Erythroblast (primary cell): Measurements from ENCODE around the gene NRG3.

Experiments
- GATA1 ChIP-seq: IDR thresholded peaks from 2 replicates; pipeline ENCODE4 v1.6.1; 2011; ENCODE audit warnings: low read depth, mild to moderate bottlenecking, control low read depth, low read length, moderate library complexity
- POLR2A ChIP-seq: IDR thresholded peaks from 2 replicates; pipeline ENCODE4 v1.6.1; 2011; ENCODE audit warnings: mild to moderate bottlenecking, low read length

DNA sequence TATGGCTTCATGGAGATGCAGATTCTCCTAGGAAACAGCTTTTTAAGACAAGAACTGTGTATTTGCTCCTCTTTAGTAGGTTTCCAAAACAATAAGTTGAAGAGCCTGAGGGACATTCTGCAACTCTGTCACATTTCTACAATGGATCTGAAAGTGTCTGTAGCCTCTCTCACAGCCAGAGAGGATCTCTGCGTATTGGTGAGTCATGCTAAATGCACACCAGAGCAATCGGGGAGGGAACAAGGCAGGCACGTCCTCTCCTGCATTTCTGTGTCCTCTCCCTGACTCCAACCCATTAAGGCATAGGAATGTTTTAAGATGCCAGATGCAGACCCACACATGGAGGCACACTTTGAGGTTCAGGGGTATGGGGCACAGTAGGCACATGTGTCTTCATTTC lies 1137.9 kb downstream of the NRG3 start:
- TF ChIP-seq POLR2A (no peak), GATA1 (no peak)
